H9 (cell line): ENCODE results near the gene OR8K1. TPM values are rescaled to one million over a fixed set of nuclear protein-coding genes. Genes with fewer than 3 reads are reported as not detected.

ENCODE experiments used
- DNase-seq: peaks from one replicate; pipeline ENCODE4 v3.0.0-alpha.2; 2017
- H2AFZ ChIP-seq: one replicate; pipeline ENCODE4 v1.6.1; 2013; ENCODE audit warnings: mild to moderate bottlenecking, low read length, control low read depth, moderate library complexity
- H2AK5ac ChIP-seq: 2 replicates; pipeline ENCODE4 v1.6.1; 2013; ENCODE audit warnings: low read length, control low read depth, mixed read lengths; ENCODE audit not compliant: insufficient read length
- H2BK120ac ChIP-seq: one replicate; pipeline ENCODE4 v1.6.1; 2013; ENCODE audit warnings: low read depth, mild to moderate bottlenecking, low read length, control low read depth, inconsistent platforms; ENCODE audit not compliant: poor library complexity, severe bottlenecking
- H2BK12ac ChIP-seq: 2 replicates; pipeline ENCODE4 v1.6.1; 2013; ENCODE audit warnings: low read length, control low read depth, mixed read lengths, low read depth; ENCODE audit not compliant: insufficient read length
- H2BK15ac ChIP-seq: 2 replicates; pipeline ENCODE4 v1.6.1; 2013; ENCODE audit warnings: low read depth, low read length, control low read depth
- H2BK20ac ChIP-seq: one replicate; pipeline ENCODE4 v1.6.1; 2013; ENCODE audit warnings: low read depth, mild to moderate bottlenecking, low read length, control low read depth, inconsistent platforms; ENCODE audit not compliant: poor library complexity, severe bottlenecking
- H2BK5ac ChIP-seq: 2 replicates; pipeline ENCODE4 v1.6.1; 2013; ENCODE audit warnings: low read length, control low read depth, mixed read lengths; ENCODE audit not compliant: insufficient read length
- H3K14ac ChIP-seq: 2 replicates; pipeline ENCODE4 v1.6.1; 2013; ENCODE audit warnings: low read length, control low read depth; ENCODE audit not compliant: insufficient read depth
- H3K18ac ChIP-seq: 2 replicates; pipeline ENCODE4 v1.6.1; 2013; ENCODE audit warnings: low read depth, mild to moderate bottlenecking, mixed read lengths, low read length, control low read depth; ENCODE audit not compliant: insufficient read length
- H3K23ac ChIP-seq: 2 replicates; pipeline ENCODE4 v1.6.1; 2013; ENCODE audit warnings: low read length, control low read depth, mixed read lengths, low read depth; ENCODE audit not compliant: insufficient read length
- H3K23me2 ChIP-seq: 2 replicates; pipeline ENCODE4 v1.6.1; 2013; ENCODE audit warnings: low read depth, mild to moderate bottlenecking, mixed read lengths, low read length, control low read depth; ENCODE audit not compliant: insufficient read length, poor library complexity, severe bottlenecking
- H3K27ac ChIP-seq: 2 replicates; pipeline ENCODE4 v1.5.1; 2013; ENCODE audit warnings: low read length, control low read depth, mixed read lengths, low read depth; ENCODE audit not compliant: insufficient read length
- H3K27me3 ChIP-seq: 2 replicates; pipeline ENCODE4 v1.6.1; 2013; ENCODE audit warnings: low read length, control low read depth, inconsistent platforms; ENCODE audit not compliant: insufficient read depth
- H3K4ac ChIP-seq: 2 replicates; pipeline ENCODE4 v1.6.1; 2013; ENCODE audit warnings: low read depth, mild to moderate bottlenecking, control low read depth, inconsistent platforms, low read length, moderate library complexity
- H3K4me1 ChIP-seq: 2 replicates; pipeline ENCODE4 v1.6.1; 2013; ENCODE audit warnings: low read length, control low read depth, inconsistent platforms; ENCODE audit not compliant: insufficient read depth
- H3K4me2 ChIP-seq: 2 replicates; pipeline ENCODE4 v1.6.1; 2013; ENCODE audit warnings: low read length, control low read depth, mixed read lengths; ENCODE audit not compliant: insufficient read length, insufficient read depth
- H3K56ac ChIP-seq: 2 replicates; pipeline ENCODE4 v1.6.1; 2013; ENCODE audit warnings: low read depth, mild to moderate bottlenecking, mixed read lengths, low read length, control low read depth; ENCODE audit not compliant: insufficient read length
- H3K79me1 ChIP-seq: 2 replicates; pipeline ENCODE4 v1.6.1; 2013; ENCODE audit warnings: low read depth, mild to moderate bottlenecking, moderate library complexity, low read length, control low read depth, inconsistent platforms; ENCODE audit not compliant: insufficient read depth, poor library complexity, severe bottlenecking
- H3K79me2 ChIP-seq: 2 replicates; pipeline ENCODE4 v1.6.1; 2013; ENCODE audit warnings: low read length, control low read depth, inconsistent platforms; ENCODE audit not compliant: insufficient read depth
- H3K9ac ChIP-seq: 2 replicates; pipeline ENCODE4 v1.6.1; 2013; ENCODE audit warnings: low read length, control low read depth, mixed read lengths; ENCODE audit not compliant: insufficient read length; ENCODE audit errors: extremely low read depth
- H3K9me3 ChIP-seq: one replicate; pipeline ENCODE4 v1.6.1; 2013; ENCODE audit warnings: low read depth, low read length, inconsistent platforms; ENCODE audit not compliant: control insufficient read depth
- H3T11ph ChIP-seq: one replicate; pipeline ENCODE4 v1.6.1; 2013; ENCODE audit warnings: mild to moderate bottlenecking, low read length, control low read depth, inconsistent platforms
- H4K20me1 ChIP-seq: one replicate; pipeline ENCODE4 v1.6.1; 2013; ENCODE audit not compliant: control insufficient read depth, insufficient read length, insufficient read depth
- H4K5ac ChIP-seq: 2 replicates; pipeline ENCODE4 v1.6.1; 2013; ENCODE audit warnings: low read depth, mild to moderate bottlenecking, mixed read lengths, low read length, control low read depth; ENCODE audit not compliant: insufficient read length
- H4K8ac ChIP-seq: replicated peaks from 2 replicates; pipeline ENCODE4 v1.6.1; 2013; ENCODE audit warnings: low read length, control low read depth, mixed read lengths, low read depth; ENCODE audit not compliant: insufficient read length
- H4K91ac ChIP-seq: 2 replicates; pipeline ENCODE4 v1.6.1; 2013; ENCODE audit warnings: low read depth, mild to moderate bottlenecking, moderate library complexity, mixed read lengths, low read length, control low read depth; ENCODE audit not compliant: insufficient read length
- H3K27ac Mint-ChIP-seq, 3 experiments: 2 replicates in 2 of 3; 3 replicates in 1 of 3; pipeline ENCODE4 v1.8.0; 2020 to 2021; ENCODE audit warnings: mixed read lengths in 3 of 3, mild to moderate bottlenecking in 1 of 3, moderate library complexity in 1 of 3
- H3K27me3 Mint-ChIP-seq: 2 replicates; pipeline ENCODE4 v1.8.0; 2021; ENCODE audit warnings: low read depth, mild to moderate bottlenecking, moderate library complexity, mixed read lengths
- H3K36me3 Mint-ChIP-seq, 3 experiments: 2 replicates in 2 of 3; 3 replicates in 1 of 3; pipeline ENCODE4 v1.8.0; 2020 to 2021; ENCODE audit warnings: low read depth in 3 of 3, mixed read lengths in 3 of 3; ENCODE audit not compliant: insufficient read depth in 1 of 3
- H3K4me1 Mint-ChIP-seq, 2 experiments: 2 replicates each; pipeline ENCODE4 v1.8.0; 2020; ENCODE audit warnings: mixed read lengths in 2 of 2
- H3K4me3 Mint-ChIP-seq, 2 experiments: 2 replicates in 1 of 2; 3 replicates in 1 of 2; pipeline ENCODE4 v1.8.0; 2020 to 2021; ENCODE audit warnings: mild to moderate bottlenecking in 2 of 2, mixed read lengths in 2 of 2, moderate library complexity in 1 of 2
- H3K9me3 Mint-ChIP-seq, 2 experiments: 2 replicates in 1 of 2; 3 replicates in 1 of 2; pipeline ENCODE4 v1.8.0; 2020; ENCODE audit warnings: mild to moderate bottlenecking in 2 of 2, mixed read lengths in 2 of 2, moderate library complexity in 1 of 2
- CTCF ChIP-seq: fragments of 200-600 bp; sonication (generic); conservative IDR thresholded peaks from 3 replicates; pipeline ENCODE4 v1.8.0; 2021; ENCODE audit warnings: antibody characterized with exemption, mild to moderate bottlenecking
- WGBS: extraction: QIAGEN DNeasy Blood & Tissue Kit; methylation state at CpG from one replicate; pipeline ENCODE4 v1.1.7; 2013; ENCODE audit warnings: missing lambda C conversion rate, low lambda C conversion rate, mixed read lengths; ENCODE audit not compliant: insufficient read length; ENCODE audit errors: extremely low coverage; 5-methylcytosine and 5-hydroxymethylcytosine counted together
- total RNA-seq: library from RNA; stranded (reverse); gene quantifications from 2 replicates; pipeline ENCODE4 v1.2.1, GENCODE V29; 2021

OR8K1 gene
- total RNA-seq, 1 experiment from 2014 or later = not detected

- no peak overlapping the region for H2AK5ac ChIP-seq
- H3K27ac ChIP-seq = no peak overlapping the region
- no peaks in the 10 kb centered on the region for H3K9me3 ChIP-seq
- peaks cover 0 to 2% of the 10 kb centered on the region in 2 experiments; a peak in 3 of 5 replicates for H3K9me3 Mint-ChIP-seq
- no peak for DNase-seq
- no peaks in the 10 kb centered on the region for H3K36me3 Mint-ChIP-seq
- no peak overlapping the region for H3K23ac ChIP-seq
- no peak overlapping the region for H4K91ac ChIP-seq
- H3K4ac ChIP-seq = no peak overlapping the region
- no peak overlapping the region for H2AFZ ChIP-seq
- no peak overlapping the region for H2BK20ac ChIP-seq
- no peak overlapping the region for H2BK15ac ChIP-seq
- no peak overlapping the region for H3K4me2 ChIP-seq
- H2BK12ac ChIP-seq = no peak overlapping the region
- no peaks in the 10 kb centered on the region for H4K20me1 ChIP-seq
- TF ChIP-seq CTCF = no peak
- no peak overlapping the region for H3T11ph ChIP-seq
- no peak overlapping the region for H3K9ac ChIP-seq
- no peaks in the 10 kb centered on the region for H3K27me3 ChIP-seq
- no peak overlapping the region for H4K8ac ChIP-seq
- H3K14ac ChIP-seq = no peak overlapping the region
- H3K4me1 ChIP-seq = no peaks in the 10 kb centered on the region
- no peak overlapping the region for H3K56ac ChIP-seq
- H2BK5ac ChIP-seq = no peak overlapping the region
- no peak overlapping the region for H3K18ac ChIP-seq
- H2BK120ac ChIP-seq = no peak overlapping the region
- no peak overlapping the region for H4K5ac ChIP-seq
- H3K4me1 Mint-ChIP-seq = no peaks in the 10 kb centered on the region
- H3K79me1 ChIP-seq = no peaks in the 10 kb centered on the region
- no peaks in the 10 kb centered on the region for H3K79me2 ChIP-seq
- no CpG with 5 or more reads among the region's 3 CpGs for WGBS
- H3K27ac Mint-ChIP-seq = no peak overlapping the region
- H3K27me3 Mint-ChIP-seq = no peaks in the 10 kb centered on the region
- H3K23me2 ChIP-seq = no peaks in the 10 kb centered on the region
- no peak overlapping the region for H3K4me3 Mint-ChIP-seq
Observed at GRCh38 chr11:56394381-56394780, 48.5 kb downstream of the OR8K1 start.
